ENCODE measurements around the gene RPP21. TPM values are rescaled to one million over a fixed set of nuclear protein-coding genes. Genes with fewer than 3 reads are reported as not detected.

Gene RPP21
- total and polyA plus RNA-seq, 2 experiments from 2014 or later, result 47.4 to 65.5 TPM

DNA sequence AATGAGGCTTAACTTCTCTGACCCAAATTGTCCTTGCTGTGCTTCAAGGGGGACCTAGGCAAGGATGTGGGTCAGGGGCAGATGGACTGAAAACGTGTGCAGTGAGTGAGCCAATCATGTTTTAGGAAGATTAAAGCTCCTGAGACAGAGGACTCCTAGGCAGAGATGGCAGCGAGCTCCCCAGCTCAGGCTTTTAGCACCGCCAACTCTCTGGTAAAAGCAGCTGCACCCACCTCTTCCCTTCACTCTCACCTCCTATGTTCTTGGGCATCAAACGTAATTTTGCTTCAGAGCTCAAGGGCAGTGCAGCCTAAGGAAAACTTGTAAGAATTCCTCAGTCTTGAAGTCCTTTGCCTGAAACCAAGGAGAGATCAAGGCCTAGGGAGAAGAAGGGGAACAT, 10.3 kb downstream of the RPP21 start:
- peaks cover 26% of the 10 kb centered on the region for H3K27me3 ChIP-seq

DNA sequence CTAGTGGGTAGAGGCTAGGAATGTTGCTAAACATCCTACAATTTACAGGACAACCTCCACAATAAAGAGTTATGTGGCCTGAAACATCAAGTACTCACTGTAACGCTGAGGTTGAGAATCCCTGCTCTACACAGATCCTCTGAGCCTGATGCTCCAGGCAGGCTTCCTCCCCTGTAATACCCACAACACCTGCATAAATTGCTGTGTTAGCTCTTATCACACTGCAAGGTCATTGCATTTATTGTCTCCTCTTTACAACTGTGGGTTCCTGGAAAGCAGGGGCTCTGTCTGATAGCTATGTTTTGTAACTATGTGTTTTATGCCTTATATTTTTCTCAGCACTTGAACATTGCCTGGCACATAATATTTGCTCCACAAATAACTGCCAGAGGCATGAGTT, 11.6 kb downstream of the RPP21 start:
- H3K9me3 ChIP-seq (ENCODE audit: low read depth), result no peaks in the 10 kb centered on the region
- no peak overlapping the region for H3K4me3 ChIP-seq
- no peak for DNase-seq (ENCODE audit: low read depth in 1 of 2, low spot score in 1 of 2)
- H3K36me3 ChIP-seq, result no peaks in the 10 kb centered on the region
- H3K4me1 ChIP-seq (ENCODE audit: low read depth), result no peaks in the 10 kb centered on the region
- peaks cover 38% of the 10 kb centered on the region for H3K27me3 ChIP-seq
- no peak overlapping the region for H3K27ac ChIP-seq
- no peak for TF ChIP-seq CTCF (IDR thresholded peaks at IDR 0.05; ENCODE audit: low read depth, low read length)

More for the DNA sequence above, 10.3 kb downstream of the RPP21 start:
- Histone ChIP-seq H3K4me1 (ENCODE audit: low read depth) (no peaks in the 10 kb centered on the region), H3K9me3 (ENCODE audit: low read depth) (no peaks in the 10 kb centered on the region), H3K36me3 (no peaks in the 10 kb centered on the region), H3K27ac (no peak overlapping the region), H3K4me3 (no peak overlapping the region)
- no peak for DNase-seq (ENCODE audit: low read depth in 1 of 2, low spot score in 1 of 2)
- TF ChIP-seq CTCF (IDR thresholded peaks at IDR 0.05; ENCODE audit: low read depth, low read length), result no peak

- Histone ChIP-seq H3K4me3 (peak overlapping the region; percentile 29), H3K27ac (no peak overlapping the region), H3K27me3 (peaks cover 39% of the 10 kb centered on the region), H3K4me1 (ENCODE audit: low read depth) (no peaks in the 10 kb centered on the region), H3K9me3 (ENCODE audit: low read depth) (no peaks in the 10 kb centered on the region), H3K36me3 (no peaks in the 10 kb centered on the region)
- peak; percentile 83 for TF ChIP-seq CTCF (IDR thresholded peaks at IDR 0.05; ENCODE audit: low read depth, low read length)
- DNase-seq (ENCODE audit: low read depth in 1 of 2, low spot score in 1 of 2), result peak; percentile 77 to 90
Measured at GRCh38 chr6:30357678-30358540, 13.0 kb downstream of the RPP21 start.

- no peaks in the 10 kb centered on the region for H3K9me3 ChIP-seq (ENCODE audit: low read depth)
- no peak overlapping the region for H3K4me3 ChIP-seq
- H3K27me3 ChIP-seq, result peaks cover 39% of the 10 kb centered on the region
- H3K4me1 ChIP-seq (ENCODE audit: low read depth), result no peaks in the 10 kb centered on the region
- no peaks in the 10 kb centered on the region for H3K36me3 ChIP-seq
- no peak overlapping the region for H3K27ac ChIP-seq
- no peak for DNase-seq (ENCODE audit: low read depth in 1 of 2, low spot score in 1 of 2)
- TF ChIP-seq CTCF (IDR thresholded peaks at IDR 0.05; ENCODE audit: low read depth, low read length), result no peak
Measured at GRCh38 chr6:30359276-30359675, 14.3 kb downstream of the RPP21 start.

- no peak overlapping the region for H3K4me3 ChIP-seq
- peaks cover 45% of the 10 kb centered on the region for H3K27me3 ChIP-seq
- DNase-seq (ENCODE audit: low read depth in 1 of 2, low spot score in 1 of 2), result no peak
- H3K4me1 ChIP-seq (ENCODE audit: low read depth), result no peaks in the 10 kb centered on the region
- no peaks in the 10 kb centered on the region for H3K9me3 ChIP-seq (ENCODE audit: low read depth)
- H3K36me3 ChIP-seq, result no peaks in the 10 kb centered on the region
- no peak for TF ChIP-seq CTCF (IDR thresholded peaks at IDR 0.05; ENCODE audit: low read depth, low read length)
- H3K27ac ChIP-seq, result no peak overlapping the region
Measured at GRCh38 chr6:30360139-30360538, 15.2 kb downstream of the RPP21 start.

All from cardiac muscle cell (in vitro differentiated cells and primary cell).